GM12891 (cell line): ENCODE data around the gene NFATC1.
A peak's percentile ranks its signal among the peaks of the same experiment; 100 is the strongest.

ENCODE experiments used
- POLR2A ChIP-seq: IDR thresholded peaks from 2 replicates; pipeline ENCODE4 v1.6.1; 2011; ENCODE audit warnings: low read depth, low read length, control low read depth
- POLR2AphosphoS5 ChIP-seq: IDR thresholded peaks from 2 replicates; pipeline ENCODE4 v1.6.1; 2011; ENCODE audit warnings: low read depth, low read length, control low read depth
- POU2F2 ChIP-seq: IDR thresholded peaks from 2 replicates; pipeline ENCODE4 v1.6.1; 2011; ENCODE audit warnings: low read depth, mild to moderate bottlenecking, control low read depth, low read length, moderate library complexity
- SPI1 ChIP-seq: IDR thresholded peaks from 2 replicates; pipeline ENCODE4 v1.6.1; 2011; ENCODE audit warnings: low read depth, low read length, control low read depth
- TAF1 ChIP-seq: IDR thresholded peaks from 2 replicates; pipeline ENCODE4 v1.6.1; 2011; ENCODE audit warnings: low read depth, low read length, control low read depth

DNA sequence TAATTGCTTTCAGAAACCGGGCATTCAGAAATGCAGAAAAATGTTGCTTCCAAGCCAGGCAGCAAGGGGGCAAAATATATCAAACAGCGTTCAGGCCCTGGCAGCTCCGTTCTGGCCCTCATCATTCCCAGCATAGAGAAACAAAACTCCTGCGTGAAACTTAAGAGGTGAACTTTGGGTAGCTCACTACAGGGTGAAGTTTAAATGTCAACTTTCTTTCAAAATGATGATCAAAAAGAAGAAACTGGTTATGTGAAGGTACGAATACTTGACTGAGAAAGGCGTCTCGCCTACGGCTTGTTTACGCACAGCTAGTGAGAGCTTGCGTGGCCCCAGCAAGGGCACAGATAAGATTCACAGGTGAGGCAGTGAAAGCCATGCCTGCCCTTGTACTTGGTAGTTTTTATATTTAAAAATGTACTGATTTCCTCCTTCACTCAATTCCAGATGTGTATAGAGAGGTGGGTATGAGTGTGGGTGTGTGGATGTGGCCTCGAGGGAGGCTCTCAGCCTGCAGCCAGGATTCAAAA lies 127.5 kb downstream of the NFATC1 start:
- no peak for TF ChIP-seq TAF1
- TF ChIP-seq POLR2AphosphoS5: no peak
- no peak; the same call in 1 of the 2 replicates for TF ChIP-seq POLR2A
- TF ChIP-seq POU2F2: 0 out of 2 replicates have a peak, but pooled peaks have one; percentile 12
- no peak for TF ChIP-seq SPI1
